LNCaP clone FGC (cell line): ENCODE results near the gene HOXB4.

Experiments
- DNase-seq: peaks from one replicate; pipeline ENCODE4 v3.0.0-alpha.2; 2011; ENCODE audit warnings: low read depth
- H3K4me3 ChIP-seq: 2 replicates; pipeline ENCODE4 v1.5.1; 2011; ENCODE audit warnings: mild to moderate bottlenecking, low read depth, low read length, control low read depth
- TF ChIP-seq, protein P1 (sequence below): IDR thresholded peaks from 2 replicates; pipeline ENCODE4 v1.5.1; 2012; ENCODE audit warnings: mild to moderate bottlenecking; ENCODE audit not compliant: control insufficient read depth, insufficient read depth; ENCODE audit errors: extremely low read depth

Gene HOXB4

GRCh38 chr17:48577946-48578615, at the start of gene HOXB4:
TSS of gene HOXB4 (minus strand) at chr17:48578350. CDS start at chr17:48578319, 31 bp downstream.
- H3K4me3 ChIP-seq: no peak within 1 kb of the TSS
- TF ChIP-seq, protein P1, sequence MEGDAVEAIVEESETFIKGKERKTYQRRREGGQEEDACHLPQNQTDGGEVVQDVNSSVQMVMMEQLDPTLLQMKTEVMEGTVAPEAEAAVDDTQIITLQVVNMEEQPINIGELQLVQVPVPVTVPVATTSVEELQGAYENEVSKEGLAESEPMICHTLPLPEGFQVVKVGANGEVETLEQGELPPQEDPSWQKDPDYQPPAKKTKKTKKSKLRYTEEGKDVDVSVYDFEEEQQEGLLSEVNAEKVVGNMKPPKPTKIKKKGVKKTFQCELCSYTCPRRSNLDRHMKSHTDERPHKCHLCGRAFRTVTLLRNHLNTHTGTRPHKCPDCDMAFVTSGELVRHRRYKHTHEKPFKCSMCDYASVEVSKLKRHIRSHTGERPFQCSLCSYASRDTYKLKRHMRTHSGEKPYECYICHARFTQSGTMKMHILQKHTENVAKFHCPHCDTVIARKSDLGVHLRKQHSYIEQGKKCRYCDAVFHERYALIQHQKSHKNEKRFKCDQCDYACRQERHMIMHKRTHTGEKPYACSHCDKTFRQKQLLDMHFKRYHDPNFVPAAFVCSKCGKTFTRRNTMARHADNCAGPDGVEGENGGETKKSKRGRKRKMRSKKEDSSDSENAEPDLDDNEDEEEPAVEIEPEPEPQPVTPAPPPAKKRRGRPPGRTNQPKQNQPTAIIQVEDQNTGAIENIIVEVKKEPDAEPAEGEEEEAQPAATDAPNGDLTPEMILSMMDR: no peak
- no peak for DNase-seq

GRCh38 chr17:48627118-48627597, 49.0 kb upstream of the HOXB4 start:
- DNase-seq: no peak
- H3K4me3 ChIP-seq: no peak overlapping the region
- TF ChIP-seq, protein P1: no peak

DNA sequence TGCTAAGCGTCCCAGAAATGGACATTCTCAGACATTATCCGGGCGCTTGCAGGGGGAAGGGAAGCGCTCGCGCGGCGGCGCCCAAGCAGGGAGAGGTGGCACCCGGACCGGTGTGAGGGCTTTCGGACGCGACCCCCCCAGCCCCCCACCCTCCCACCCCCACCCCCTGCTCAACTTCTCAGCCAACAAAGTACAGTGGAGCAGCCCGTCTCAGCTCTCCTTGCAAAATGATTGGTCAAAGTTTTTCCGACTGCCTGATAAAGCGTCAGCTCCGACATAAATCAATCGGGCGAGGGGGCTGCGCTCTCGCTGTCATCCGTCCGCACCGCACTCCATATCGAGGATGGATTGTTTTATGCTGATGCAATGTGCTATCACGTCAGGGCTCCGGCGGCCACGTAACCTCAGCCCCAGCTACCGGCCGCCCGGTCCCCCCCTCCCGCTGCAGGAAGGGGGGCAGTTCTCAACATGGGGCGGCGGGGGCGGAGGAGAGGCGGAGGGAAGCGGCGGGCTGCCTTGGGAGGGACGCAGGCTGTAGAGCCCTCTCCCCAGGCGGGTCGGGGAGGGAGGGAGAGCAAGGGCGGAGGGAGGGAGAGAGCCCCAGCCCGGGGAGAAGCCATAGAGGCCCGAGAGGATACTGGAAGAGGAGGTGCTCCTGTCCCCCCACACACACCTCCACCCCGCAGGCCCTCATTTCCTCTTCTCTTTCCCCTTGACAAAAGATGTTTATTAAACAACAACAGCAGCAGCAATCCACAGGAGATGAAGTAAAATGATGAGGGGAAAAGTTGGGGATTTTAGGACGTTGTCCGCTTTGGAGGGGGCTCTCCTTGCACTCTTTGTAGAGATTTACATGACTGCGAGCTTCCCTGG, 48.3 kb upstream of the HOXB4 start, which contains the start of gene HOXB9:
Gene HOXB9 (minus strand): TSS at position 114 of the 873 bp plus-strand sequence. CDS start 89 bp downstream, at position 25.
- TF ChIP-seq, protein P1: no peak
- H3K4me3 ChIP-seq: peak within 1 kb of the TSS; percentile 46
- DNase-seq: no peak

- TF ChIP-seq, protein P1: no peak
- peak; percentile 15 for DNase-seq
- peak overlapping the region; percentile 46 for H3K4me3 ChIP-seq
These were observed 47.5 kb upstream of the HOXB4 start for GRCh38 chr17:48625495-48626244.

DNA sequence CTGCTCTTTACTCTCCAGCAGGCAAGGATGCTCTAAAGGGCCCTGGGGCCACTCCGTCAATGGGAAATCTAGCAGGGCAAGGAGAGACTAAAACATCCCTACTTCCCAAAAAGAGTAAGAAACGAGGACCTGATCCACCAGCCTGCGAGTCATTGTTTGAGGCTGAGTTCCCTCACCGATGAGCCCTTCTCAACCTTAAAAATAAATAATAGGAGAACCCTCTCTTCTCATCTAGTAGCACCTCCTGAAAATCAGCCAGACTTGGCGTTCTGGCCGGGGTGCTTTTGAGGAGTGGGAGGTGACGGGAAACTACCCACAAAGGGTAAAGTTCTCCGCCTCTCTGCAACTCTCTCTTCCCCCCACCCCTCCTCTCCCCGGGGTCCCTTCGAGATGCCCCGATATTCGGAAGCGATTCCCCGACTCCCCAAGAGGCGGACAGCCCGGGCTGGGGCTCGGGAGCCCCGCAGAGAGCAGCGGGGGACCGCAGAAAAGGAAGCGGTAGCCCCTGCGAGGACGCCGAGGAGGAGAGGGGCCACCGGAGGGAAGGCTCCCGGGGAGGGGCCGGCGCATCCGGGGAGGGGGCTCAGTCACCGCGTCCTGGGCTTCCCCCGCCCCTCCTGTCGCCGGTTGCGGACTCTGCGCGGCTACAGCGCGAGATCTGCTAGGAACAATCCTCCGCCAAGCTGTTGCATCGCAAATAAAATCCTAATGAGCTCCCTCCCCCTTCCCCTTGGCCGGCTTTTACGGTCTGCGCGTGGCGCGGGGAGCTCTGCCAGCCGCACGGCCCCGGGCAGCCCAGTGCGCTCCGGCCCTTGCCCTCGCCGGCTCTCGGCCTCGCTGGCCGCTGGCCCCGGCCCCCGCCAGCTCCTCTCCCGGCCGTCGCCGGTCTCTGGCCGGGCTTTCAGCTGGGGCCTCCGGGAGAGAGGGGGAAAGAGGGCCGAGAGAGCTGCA, 46.7 kb upstream of the HOXB4 start:
- TF ChIP-seq, protein P1: 0 out of 2 replicates have a peak, but pooled peaks have one; percentile 2
- peak; percentile 31 for DNase-seq
- peak overlapping the region; percentile 46 for H3K4me3 ChIP-seq
